GM23338 (cell line): ENCODE data around the gene GPATCH8. TPM values are rescaled to one million over a fixed set of nuclear protein-coding genes. Genes with fewer than 3 reads are reported as not detected.

Source experiments
- ATAC-seq: fragments of 200-7000 bp; cut with Tn5 transposase; 3 replicates; pipeline ENCODE4 v1.9.1; 2020
- DNase-seq: peaks from one replicate; pipeline ENCODE4 v3.0.0-alpha.2; 2015; ENCODE audit warnings: low spot score
- H2AFZ ChIP-seq: fragments of 200-600 bp; sonication (generic); 2 replicates; pipeline ENCODE4 v1.8.0; 2016; ENCODE audit warnings: antibody characterized with exemption, mild to moderate bottlenecking, moderate library complexity
- H3F3A ChIP-seq: fragments of 200-600 bp; sonication (generic); replicated peaks from 2 replicates; pipeline ENCODE4 v1.8.0; 2017; ENCODE audit warnings: antibody characterized with exemption, mixed run types, low read depth
- H3K27ac ChIP-seq: fragments of 200-600 bp; sonication (generic); 2 replicates; pipeline ENCODE4 v1.6.1; 2016; ENCODE audit warnings: low read depth
- H3K27me3 ChIP-seq: fragments of 200-600 bp; sonication (generic); 2 replicates; pipeline ENCODE4 v1.8.0; 2016; ENCODE audit warnings: mild to moderate bottlenecking, mixed run types, moderate library complexity; ENCODE audit not compliant: insufficient read depth
- H3K36me3 ChIP-seq: fragments of 200-600 bp; sonication (generic); 2 replicates; pipeline ENCODE4 v1.8.0; 2016; ENCODE audit warnings: mild to moderate bottlenecking; ENCODE audit not compliant: insufficient read depth
- H3K4me1 ChIP-seq: fragments of 200-600 bp; sonication (generic); 2 replicates; pipeline ENCODE4 v1.8.0; 2016; ENCODE audit warnings: mild to moderate bottlenecking, moderate library complexity; ENCODE audit not compliant: insufficient read depth
- H3K4me2 ChIP-seq: fragments of 200-600 bp; sonication (generic); 2 replicates; pipeline ENCODE4 v1.7.1; 2017; ENCODE audit warnings: mixed run types
- H3K4me3 ChIP-seq: fragments of 200-600 bp; sonication (generic); 2 replicates; pipeline ENCODE4 v1.6.1; 2016; ENCODE audit warnings: mixed run types
- H3K79me2 ChIP-seq: fragments of 200-600 bp; sonication (generic); replicated peaks from 2 replicates; pipeline ENCODE4 v1.8.0; 2017; ENCODE audit warnings: mild to moderate bottlenecking; ENCODE audit not compliant: insufficient read depth
- H3K9me2 ChIP-seq: fragments of 200-600 bp; sonication (generic); 2 replicates; pipeline ENCODE4 v1.8.0; 2017; ENCODE audit not compliant: insufficient read depth
- H4K20me1 ChIP-seq: fragments of 200-600 bp; sonication (generic); replicated peaks from 2 replicates; pipeline ENCODE4 v1.8.0; 2017; ENCODE audit warnings: mild to moderate bottlenecking; ENCODE audit not compliant: insufficient read depth
- H3K27ac Mint-ChIP-seq: 2 replicates; pipeline ENCODE4 v1.8.0; 2020; ENCODE audit warnings: inconsistent platforms, mild to moderate bottlenecking, moderate library complexity, mixed read lengths
- H3K27me3 Mint-ChIP-seq: 3 replicates; pipeline ENCODE4 v1.8.0; 2022; ENCODE audit warnings: low read depth, mild to moderate bottlenecking, moderate library complexity, mixed read lengths, inconsistent platforms; ENCODE audit not compliant: insufficient read depth, poor library complexity
- H3K36me3 Mint-ChIP-seq: 3 replicates; pipeline ENCODE4 v1.8.0; 2021; ENCODE audit warnings: low read depth, mild to moderate bottlenecking, inconsistent platforms, moderate library complexity, mixed read lengths
- H3K4me1 Mint-ChIP-seq: 3 replicates; pipeline ENCODE4 v1.8.0; 2020; ENCODE audit warnings: mild to moderate bottlenecking, inconsistent platforms, mixed read lengths
- H3K4me3 Mint-ChIP-seq: 3 replicates; pipeline ENCODE4 v1.8.0; 2021; ENCODE audit warnings: moderate library complexity, mild to moderate bottlenecking, inconsistent platforms, mixed read lengths
- H3K9me3 Mint-ChIP-seq: 3 replicates; pipeline ENCODE4 v1.8.0; 2020; ENCODE audit warnings: moderate library complexity, mild to moderate bottlenecking, inconsistent platforms, mixed read lengths
- CREB1 ChIP-seq: fragments of 250-450 bp; sonication (Bioruptor Pico); IDR thresholded peaks from 2 replicates; pipeline ENCODE4 v1.5.0; 2020; ENCODE audit warnings: low read depth, mild to moderate bottlenecking, moderate library complexity
- CTCF ChIP-seq, 2 experiments: fragments of 200-600 bp in 1 of 2; sonication (generic) in 1 of 2; conservative IDR thresholded peaks; 2 replicates each; pipeline versions ENCODE4 v1.5.1 to v1.6.1; 2016 to 2017; ENCODE audit warnings: antibody characterized with exemption in 2 of 2, low read depth in 2 of 2, mild to moderate bottlenecking in 2 of 2, moderate library complexity in 1 of 2
- EZH2 ChIP-seq: fragments of 200-600 bp; sonication (generic); IDR thresholded peaks from one replicate; pipeline ENCODE4 v1.8.0; 2017; ENCODE audit warnings: antibody characterized with exemption, mild to moderate bottlenecking, low read depth; ENCODE audit not compliant: unreplicated experiment
- EZH2phosphoT487 ChIP-seq: fragments of 200-600 bp; sonication (generic); IDR thresholded peaks from one replicate; pipeline ENCODE4 v1.8.1; 2018; ENCODE audit warnings: antibody characterized with exemption; ENCODE audit not compliant: unreplicated experiment
- JUNB ChIP-seq: IDR thresholded peaks from one replicate; pipeline ENCODE4 v1.6.1; 2016; ENCODE audit warnings: antibody characterized with exemption; ENCODE audit not compliant: unreplicated experiment
- NANOG ChIP-seq: IDR thresholded peaks from 2 replicates; pipeline ENCODE4 v1.6.1; 2016; ENCODE audit warnings: antibody characterized with exemption, borderline replicate concordance
- POLR2AphosphoS5 ChIP-seq: IDR thresholded peaks from 2 replicates; pipeline ENCODE4 v1.6.1; 2016; ENCODE audit warnings: antibody characterized with exemption, low read depth
- REST ChIP-seq: IDR thresholded peaks from one replicate; pipeline ENCODE4 v1.6.1; 2018; ENCODE audit warnings: antibody characterized with exemption; ENCODE audit not compliant: unreplicated experiment
- STAT1 ChIP-seq: IDR thresholded peaks from one replicate; pipeline ENCODE4 v1.6.1; 2016; ENCODE audit warnings: antibody characterized with exemption; ENCODE audit not compliant: unreplicated experiment
- ZNF114 ChIP-seq: fragments of 250-450 bp; sonication (Bioruptor Pico); IDR thresholded peaks from 2 replicates; pipeline ENCODE4 v1.5.0; 2020; ENCODE audit warnings: mild to moderate bottlenecking, moderate library complexity
- ZNF331 ChIP-seq: fragments of 250-450 bp; sonication (Bioruptor Pico); IDR thresholded peaks from 2 replicates; pipeline ENCODE4 v1.5.0; 2020; ENCODE audit warnings: low read depth, mild to moderate bottlenecking, moderate library complexity
- polyA plus RNA-seq: library from polyadenylated mRNA; unstranded; fragments of >200 nt; fragmentation: Nextera tagmentation; extraction: Ambion mirVana; gene quantifications from 2 replicates; pipeline ENCODE4 v1.2.1, GENCODE V29; 2016
- total RNA-seq: library from RNA; depleted of rRNA; stranded (reverse); fragments of >200 nt; shearing (Covaris generic); gene quantifications from 2 replicates; pipeline ENCODE4 v1.2.3, GENCODE V29; 2014
- TF ChIP-seq, protein P1 (sequence below): IDR thresholded peaks from 2 replicates; pipeline ENCODE4 v1.6.1; 2016; ENCODE audit warnings: antibody characterized with exemption
- TF ChIP-seq, protein P2 (sequence below): fragments of 250-450 bp; sonication (Bioruptor Pico); IDR thresholded peaks from 2 replicates; pipeline ENCODE4 v1.5.0; 2020; ENCODE audit warnings: mild to moderate bottlenecking, moderate library complexity

GPATCH8 gene
- total and polyA plus RNA-seq, 2 experiments from 2014 or later, result 44.4 to 76.5 TPM

DNA sequence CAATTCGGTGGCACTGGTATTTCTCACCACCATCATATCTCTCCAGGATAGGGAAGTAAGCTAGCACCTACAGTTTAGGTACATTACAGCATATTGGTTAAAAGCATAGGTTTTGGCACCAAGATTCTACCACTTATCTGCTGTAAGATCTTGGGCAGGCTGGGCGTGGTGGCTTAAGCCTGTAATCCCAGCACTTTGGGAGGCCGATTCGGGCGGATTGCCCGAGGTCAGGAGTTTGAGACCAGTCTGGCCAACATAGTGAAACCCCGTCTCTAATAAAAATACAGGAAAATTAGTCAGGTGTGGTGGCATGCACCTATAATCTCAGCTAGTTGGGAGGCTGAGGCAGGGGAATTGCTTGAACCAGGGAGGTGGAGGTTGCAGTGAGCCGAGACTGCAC is 51.4 kb downstream of the GPATCH8 start:
- Histone ChIP-seq H3K9me2 (no peaks in the 10 kb centered on the region), H3K4me2 (no peak overlapping the region), H2AFZ (no peak overlapping the region), H3K79me2 (peaks cover 25% of the 10 kb centered on the region; the same call in 1 of the 2 replicates), H3K27me3 (no peaks in the 10 kb centered on the region), H4K20me1 (peaks cover 16% of the 10 kb centered on the region), H3K4me3 (no peak overlapping the region), H3K27ac (no peak overlapping the region), H3K4me1 (no peaks in the 10 kb centered on the region), H3F3A (no peaks in the 10 kb centered on the region), H3K36me3 (no peaks in the 10 kb centered on the region)
- Mint-ChIP-seq H3K36me3 (no peaks in the 10 kb centered on the region), H3K9me3 (no peaks in the 10 kb centered on the region), H3K27ac (no peak overlapping the region), H3K4me1 (no peaks in the 10 kb centered on the region; the same call in 2 of the 3 replicates), H3K4me3 (no peak overlapping the region), H3K27me3 (no peaks in the 10 kb centered on the region)
- no peak for DNase-seq
- no peak for TF ChIP-seq NANOG
- TF ChIP-seq EZH2phosphoT487, result no peak
- no peak for TF ChIP-seq CTCF (conservative IDR thresholded peaks at IDR 0.05; ENCODE audit: low read depth in 2 of 2)
- TF ChIP-seq, protein P1, sequence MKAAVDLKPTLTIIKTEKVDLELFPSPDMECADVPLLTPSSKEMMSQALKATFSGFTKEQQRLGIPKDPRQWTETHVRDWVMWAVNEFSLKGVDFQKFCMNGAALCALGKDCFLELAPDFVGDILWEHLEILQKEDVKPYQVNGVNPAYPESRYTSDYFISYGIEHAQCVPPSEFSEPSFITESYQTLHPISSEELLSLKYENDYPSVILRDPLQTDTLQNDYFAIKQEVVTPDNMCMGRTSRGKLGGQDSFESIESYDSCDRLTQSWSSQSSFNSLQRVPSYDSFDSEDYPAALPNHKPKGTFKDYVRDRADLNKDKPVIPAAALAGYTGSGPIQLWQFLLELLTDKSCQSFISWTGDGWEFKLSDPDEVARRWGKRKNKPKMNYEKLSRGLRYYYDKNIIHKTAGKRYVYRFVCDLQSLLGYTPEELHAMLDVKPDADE, result no peak
- no peak for TF ChIP-seq REST
- no peak for TF ChIP-seq CREB1
- no peak for TF ChIP-seq STAT1
- no peak for TF ChIP-seq JUNB
- TF ChIP-seq, protein P2, sequence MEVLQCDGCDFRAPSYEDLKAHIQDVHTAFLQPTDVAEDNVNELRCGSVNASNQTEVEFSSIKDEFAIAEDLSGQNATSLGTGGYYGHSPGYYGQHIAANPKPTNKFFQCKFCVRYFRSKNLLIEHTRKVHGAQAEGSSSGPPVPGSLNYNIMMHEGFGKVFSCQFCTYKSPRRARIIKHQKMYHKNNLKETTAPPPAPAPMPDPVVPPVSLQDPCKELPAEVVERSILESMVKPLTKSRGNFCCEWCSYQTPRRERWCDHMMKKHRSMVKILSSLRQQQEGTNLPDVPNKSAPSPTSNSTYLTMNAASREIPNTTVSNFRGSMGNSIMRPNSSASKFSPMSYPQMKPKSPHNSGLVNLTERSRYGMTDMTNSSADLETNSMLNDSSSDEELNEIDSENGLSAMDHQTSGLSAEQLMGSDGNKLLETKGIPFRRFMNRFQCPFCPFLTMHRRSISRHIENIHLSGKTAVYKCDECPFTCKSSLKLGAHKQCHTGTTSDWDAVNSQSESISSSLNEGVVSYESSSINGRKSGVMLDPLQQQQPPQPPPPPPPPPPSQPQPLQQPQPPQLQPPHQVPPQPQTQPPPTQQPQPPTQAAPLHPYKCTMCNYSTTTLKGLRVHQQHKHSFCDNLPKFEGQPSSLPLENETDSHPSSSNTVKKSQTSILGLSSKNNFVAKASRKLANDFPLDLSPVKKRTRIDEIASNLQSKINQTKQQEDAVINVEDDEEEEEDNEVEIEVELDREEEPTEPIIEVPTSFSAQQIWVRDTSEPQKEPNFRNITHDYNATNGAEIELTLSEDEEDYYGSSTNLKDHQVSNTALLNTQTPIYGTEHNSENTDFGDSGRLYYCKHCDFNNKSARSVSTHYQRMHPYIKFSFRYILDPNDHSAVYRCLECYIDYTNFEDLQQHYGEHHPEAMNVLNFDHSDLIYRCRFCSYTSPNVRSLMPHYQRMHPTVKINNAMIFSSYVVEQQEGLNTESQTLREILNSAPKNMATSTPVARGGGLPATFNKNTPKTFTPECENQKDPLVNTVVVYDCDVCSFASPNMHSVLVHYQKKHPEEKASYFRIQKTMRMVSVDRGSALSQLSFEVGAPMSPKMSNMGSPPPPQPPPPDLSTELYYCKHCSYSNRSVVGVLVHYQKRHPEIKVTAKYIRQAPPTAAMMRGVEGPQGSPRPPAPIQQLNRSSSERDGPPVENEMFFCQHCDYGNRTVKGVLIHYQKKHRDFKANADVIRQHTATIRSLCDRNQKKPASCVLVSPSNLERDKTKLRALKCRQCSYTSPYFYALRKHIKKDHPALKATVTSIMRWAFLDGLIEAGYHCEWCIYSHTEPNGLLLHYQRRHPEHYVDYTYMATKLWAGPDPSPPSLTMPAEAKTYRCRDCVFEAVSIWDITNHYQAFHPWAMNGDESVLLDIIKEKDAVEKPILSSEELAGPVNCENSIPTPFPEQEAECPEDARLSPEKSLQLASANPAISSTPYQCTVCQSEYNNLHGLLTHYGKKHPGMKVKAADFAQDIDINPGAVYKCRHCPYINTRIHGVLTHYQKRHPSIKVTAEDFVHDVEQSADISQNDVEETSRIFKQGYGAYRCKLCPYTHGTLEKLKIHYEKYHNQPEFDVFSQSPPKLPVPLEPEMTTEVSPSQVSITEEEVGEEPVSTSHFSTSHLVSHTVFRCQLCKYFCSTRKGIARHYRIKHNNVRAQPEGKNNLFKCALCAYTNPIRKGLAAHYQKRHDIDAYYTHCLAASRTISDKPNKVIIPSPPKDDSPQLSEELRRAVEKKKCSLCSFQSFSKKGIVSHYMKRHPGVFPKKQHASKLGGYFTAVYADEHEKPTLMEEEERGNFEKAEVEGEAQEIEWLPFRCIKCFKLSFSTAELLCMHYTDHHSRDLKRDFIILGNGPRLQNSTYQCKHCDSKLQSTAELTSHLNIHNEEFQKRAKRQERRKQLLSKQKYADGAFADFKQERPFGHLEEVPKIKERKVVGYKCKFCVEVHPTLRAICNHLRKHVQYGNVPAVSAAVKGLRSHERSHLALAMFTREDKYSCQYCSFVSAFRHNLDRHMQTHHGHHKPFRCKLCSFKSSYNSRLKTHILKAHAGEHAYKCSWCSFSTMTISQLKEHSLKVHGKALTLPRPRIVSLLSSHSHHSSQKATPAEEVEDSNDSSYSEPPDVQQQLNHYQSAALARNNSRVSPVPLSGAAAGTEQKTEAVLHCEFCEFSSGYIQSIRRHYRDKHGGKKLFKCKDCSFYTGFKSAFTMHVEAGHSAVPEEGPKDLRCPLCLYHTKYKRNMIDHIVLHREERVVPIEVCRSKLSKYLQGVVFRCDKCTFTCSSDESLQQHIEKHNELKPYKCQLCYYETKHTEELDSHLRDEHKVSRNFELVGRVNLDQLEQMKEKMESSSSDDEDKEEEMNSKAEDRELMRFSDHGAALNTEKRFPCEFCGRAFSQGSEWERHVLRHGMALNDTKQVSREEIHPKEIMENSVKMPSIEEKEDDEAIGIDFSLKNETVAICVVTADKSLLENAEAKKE (CRISPR knock-in tag), result no peak
- no peak for TF ChIP-seq POLR2AphosphoS5
- TF ChIP-seq ZNF331 (CRISPR knock-in tag), result no peak
- no peak for TF ChIP-seq ZNF114 (CRISPR knock-in tag)
- TF ChIP-seq EZH2, result no peak
- ATAC-seq, result no peak
